ENCODE data around the gene TBC1D12.

DNA sequence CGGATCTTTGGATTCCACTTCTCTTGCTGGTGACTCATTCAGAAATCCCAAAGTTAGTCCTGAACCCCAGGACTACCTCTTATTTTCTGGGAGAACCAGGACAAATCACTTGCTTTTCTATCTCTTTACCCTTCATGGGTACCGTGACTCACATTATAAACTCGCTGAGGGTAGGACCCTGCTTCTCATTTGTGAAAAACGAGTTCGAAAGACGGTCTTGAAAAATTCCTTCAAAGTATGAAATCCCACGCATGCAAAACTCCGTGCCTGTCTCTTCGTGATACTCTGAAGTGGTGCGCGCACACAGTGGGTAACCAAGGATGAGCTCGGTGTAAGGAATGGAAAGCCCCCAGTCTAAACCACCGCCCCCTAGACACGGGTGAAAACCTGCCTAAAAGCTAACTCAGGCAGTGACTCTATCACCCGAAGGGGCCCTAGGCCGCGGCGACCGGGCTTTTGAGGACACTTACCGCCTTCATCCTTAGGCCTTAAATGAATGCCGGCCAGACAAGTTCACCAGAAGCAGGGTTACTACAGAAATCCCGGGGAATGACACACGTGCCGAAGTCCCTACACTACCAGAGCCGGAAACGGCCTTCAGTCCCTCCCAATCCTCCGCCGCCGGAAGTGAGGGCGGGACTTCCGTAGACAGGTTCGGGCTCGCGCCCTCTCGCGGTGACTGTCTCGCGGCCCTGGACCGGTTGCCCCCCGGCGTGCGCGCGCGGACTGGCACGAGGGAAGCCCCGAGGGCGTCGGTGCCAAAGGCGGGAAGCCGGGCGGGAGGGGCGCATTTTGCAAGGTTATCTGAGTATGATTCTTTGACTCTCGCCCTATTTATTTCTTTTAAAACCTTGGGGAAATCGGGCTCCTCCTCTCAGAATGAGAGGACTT, 39.7 kb upstream of the TBC1D12 start, which contains the start of gene NOC3L:
- TF ChIP-seq, protein P1, sequence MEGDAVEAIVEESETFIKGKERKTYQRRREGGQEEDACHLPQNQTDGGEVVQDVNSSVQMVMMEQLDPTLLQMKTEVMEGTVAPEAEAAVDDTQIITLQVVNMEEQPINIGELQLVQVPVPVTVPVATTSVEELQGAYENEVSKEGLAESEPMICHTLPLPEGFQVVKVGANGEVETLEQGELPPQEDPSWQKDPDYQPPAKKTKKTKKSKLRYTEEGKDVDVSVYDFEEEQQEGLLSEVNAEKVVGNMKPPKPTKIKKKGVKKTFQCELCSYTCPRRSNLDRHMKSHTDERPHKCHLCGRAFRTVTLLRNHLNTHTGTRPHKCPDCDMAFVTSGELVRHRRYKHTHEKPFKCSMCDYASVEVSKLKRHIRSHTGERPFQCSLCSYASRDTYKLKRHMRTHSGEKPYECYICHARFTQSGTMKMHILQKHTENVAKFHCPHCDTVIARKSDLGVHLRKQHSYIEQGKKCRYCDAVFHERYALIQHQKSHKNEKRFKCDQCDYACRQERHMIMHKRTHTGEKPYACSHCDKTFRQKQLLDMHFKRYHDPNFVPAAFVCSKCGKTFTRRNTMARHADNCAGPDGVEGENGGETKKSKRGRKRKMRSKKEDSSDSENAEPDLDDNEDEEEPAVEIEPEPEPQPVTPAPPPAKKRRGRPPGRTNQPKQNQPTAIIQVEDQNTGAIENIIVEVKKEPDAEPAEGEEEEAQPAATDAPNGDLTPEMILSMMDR (IDR thresholded peaks at IDR 0.05; ENCODE audit: low read length): peak; percentile 52
- TF ChIP-seq EZH2 (IDR thresholded peaks at IDR 0.05; ENCODE audit: borderline replicate concordance, low read length): no peak
